Measurements from ENCODE around the gene PLXNA4.

PLXNA4 gene

DNA sequence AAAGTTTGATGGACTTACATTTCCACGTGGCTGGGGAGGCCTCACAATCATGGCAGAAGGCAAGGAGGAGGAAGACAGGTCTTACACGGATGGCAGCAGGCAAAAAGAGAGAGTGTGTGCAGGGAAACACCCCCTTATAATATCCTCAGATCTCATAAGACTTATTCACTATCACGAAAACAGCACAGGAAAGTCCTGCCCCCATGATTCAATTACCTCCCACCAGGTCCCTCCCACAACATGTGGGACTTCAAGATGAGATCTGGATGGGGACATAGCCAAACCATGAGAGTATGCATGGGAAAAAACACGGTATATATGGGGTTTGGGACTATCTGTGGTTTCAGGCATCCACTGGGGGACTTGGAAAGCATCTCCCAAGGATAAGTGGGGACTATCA, 78.0 kb downstream of the PLXNA4 start:
- DNase-seq = no peak

DNA sequence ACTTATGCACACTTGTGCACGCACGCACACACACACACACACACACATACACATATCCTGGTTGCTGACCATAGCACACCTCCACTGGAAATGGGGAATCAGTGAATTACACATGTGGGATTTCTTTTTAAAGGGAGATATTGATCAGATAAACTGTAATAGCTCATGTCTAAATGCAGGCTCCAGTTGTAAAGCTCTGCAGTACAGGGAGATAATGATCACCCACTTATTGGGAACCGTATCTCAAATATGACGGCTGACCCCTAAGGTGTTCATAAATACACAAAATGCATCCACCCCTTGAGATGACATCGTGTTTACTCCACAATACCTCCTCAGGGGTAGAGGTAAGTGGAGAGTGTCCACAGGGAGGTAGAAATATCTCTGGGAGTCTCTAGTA, 79.2 kb downstream of the PLXNA4 start:
- no peak for DNase-seq

DNA sequence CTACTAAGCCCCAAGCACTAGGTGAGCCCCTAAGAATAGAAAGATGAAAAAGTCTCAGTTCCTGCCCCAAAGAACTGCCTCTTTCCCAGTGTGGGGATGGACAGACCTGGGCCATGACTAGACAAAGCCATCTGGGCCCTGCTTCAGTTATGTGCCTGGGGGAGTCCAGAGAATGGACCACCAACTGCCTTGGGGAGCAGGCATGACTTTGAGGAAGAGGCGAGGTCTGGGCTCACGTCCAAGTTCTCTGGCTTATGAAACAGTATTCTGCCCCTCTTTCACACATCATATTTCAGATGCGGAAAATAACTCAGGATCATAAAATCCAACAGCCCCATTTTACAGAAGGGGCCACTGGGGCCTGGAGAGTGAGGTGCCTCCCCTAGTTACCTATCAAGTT, 80.3 kb downstream of the PLXNA4 start:
- DNase-seq = no peak

DNA sequence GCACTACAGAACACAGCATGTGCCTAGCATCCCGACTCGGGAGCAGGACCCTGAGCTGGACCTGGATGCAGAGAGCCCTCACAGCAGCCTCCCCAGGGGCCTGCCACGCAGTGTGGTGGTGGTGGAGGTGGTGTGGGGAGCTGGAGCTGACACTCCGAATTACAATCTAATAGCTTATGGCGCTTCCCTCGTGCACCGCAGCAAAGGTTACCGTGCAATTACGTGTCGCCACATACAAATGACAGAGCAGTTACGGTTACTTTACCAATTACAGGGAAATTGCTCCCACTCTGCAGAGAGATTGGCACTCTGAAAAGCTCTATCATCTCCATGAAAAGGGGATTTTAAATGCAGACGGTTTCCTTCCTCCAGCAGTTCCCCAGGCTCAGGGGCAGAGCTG, 81.8 kb downstream of the PLXNA4 start:
- DNase-seq = no peak

DNA sequence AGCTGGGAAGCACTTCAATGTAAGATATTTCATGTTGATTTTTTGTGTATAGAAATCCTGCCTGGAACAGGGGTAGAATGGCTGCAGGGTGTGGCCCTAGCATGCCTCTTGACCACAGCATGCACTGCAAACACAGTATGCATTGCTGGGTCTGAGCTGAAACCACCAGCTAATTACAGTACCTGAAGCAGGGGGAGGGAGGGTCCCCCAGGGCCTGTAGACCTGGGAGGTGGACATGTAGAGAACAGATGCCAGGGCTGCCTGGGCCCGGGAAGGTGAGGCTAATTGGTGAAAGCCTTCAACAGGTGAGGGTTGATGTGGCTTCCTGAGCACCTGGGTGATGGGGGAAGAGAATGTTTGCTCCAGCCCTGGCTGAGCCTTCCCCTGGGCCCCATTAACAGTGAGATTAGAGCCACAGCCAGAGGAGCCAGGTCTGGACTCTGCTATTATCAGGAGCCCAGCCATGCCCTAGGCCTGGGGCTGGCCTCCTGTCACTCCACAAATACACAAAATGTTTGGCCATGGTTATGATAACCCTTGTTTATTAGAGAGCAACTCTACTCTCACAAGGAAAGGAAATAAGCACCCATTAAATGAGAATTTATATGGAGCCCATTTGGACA, 83.3 kb downstream of the PLXNA4 start:
- no peak for DNase-seq

DNA sequence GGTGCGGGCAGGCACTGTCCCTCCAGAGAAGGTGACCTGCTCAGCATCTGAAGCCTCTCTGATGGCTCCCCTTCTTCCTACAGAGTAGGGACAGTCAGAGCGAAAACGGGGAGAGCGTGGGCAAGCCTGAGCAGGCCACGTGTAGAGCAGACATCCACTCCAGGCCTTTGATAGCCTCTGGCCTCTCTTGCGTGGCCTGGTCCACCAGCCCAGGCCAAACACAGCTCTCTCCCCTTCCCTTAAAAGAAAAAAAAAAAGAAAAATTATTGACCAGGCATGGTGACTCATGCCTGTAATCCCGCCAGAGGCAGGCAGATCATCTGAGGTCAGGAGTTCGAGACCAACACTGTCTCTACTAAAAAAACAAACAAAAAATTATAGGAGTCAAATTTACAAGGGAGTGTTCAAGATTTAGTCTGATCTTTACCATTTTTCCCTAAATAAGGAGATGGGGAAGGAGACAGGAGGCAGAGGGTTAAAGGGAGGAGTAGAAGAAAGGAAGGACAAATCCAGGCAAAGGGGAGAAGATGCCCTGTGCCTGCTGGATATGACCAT, 84.8 kb downstream of the PLXNA4 start:
- DNase-seq = no peak

DNA sequence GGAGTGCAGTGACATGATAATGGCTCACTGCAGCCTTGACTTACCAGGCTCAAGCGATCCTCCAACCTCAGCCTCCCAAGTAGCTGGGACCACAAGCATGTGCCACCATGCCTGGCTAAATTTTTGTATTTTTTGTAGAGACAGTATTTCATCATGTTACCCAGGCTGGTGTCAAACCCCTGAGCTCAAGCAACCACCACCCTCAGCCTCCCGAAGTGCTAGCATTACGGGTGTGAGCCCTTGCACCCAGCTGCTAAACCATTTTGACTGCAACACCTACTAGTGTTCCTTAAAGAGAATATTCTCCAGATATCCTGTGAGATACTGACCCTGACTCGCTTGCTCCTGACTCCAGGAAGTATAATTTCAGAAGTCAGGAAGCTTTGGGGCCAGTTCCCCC, 85.8 kb downstream of the PLXNA4 start:
- DNase-seq = no peak

DNA sequence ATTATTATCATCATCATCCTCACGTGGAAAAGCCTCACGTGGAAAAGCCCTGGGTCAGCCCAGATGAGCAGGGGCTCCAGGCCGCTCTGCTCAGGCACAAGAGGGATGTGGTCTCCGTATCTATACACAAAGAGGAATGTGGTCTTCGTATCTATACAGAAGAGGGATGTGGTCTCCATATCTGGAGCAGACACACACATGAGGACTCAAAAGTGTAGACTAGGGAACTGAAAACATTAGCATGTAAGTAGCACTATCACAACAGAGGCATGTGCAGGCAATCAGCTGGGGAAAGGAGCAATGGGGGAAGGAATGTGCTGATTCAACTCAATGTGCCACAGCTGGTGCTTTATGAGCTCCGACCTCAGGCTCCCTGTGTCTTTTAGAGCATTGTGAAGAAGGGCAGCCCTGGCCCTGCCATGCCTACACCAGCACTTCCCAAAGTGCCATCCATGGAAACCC, 86.5 kb downstream of the PLXNA4 start:
- no peak for DNase-seq

DNA sequence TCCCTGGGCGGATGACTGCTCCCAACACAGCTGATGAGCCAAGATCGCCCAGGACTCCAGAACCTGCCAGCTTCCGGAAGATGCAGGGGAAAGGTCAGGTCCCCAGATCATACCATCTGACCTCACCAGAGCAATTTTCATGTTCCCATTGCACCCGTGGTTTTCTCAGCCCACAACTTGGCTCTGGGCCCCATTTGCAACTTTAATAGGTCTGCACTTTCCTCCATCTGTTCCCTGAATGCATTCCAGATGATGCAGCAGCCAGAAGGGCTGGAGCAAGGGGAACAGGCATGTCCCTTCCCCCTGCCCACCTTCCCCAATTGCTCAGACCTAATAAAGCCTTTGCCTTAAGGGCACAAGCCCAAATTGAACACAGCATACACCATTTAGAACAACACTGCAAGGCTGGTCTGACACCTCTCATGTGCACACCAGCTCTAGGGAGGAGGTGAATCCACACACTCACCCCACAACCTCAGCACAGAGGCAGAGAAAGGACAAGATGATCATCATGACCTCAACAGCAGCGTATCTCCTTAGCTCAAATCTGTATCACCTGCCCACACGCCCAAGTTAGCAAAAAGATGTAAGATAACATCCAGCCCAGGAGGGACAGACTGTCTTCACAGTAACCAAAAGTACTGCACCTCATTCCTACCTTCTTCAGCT, 87.5 kb downstream of the PLXNA4 start:
- DNase-seq = no peak

DNA sequence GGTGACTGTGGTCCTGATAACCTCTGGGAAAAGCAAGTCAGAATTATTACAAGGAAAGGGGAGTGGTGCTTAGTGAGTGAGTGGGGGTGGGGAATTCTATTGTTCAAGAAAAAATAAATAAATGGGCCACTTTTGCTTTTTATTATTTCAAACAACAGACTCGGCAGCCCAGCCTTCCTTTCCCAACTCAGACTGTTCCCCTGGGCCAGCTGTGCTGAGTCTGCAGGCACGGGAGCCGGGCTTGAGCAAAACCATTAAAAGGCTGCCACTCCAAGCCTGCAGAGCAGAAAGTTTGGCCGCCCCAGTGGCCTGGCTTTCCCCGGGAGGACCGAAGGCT, 90.0 kb downstream of the PLXNA4 start:
- no peak for DNase-seq

DNA sequence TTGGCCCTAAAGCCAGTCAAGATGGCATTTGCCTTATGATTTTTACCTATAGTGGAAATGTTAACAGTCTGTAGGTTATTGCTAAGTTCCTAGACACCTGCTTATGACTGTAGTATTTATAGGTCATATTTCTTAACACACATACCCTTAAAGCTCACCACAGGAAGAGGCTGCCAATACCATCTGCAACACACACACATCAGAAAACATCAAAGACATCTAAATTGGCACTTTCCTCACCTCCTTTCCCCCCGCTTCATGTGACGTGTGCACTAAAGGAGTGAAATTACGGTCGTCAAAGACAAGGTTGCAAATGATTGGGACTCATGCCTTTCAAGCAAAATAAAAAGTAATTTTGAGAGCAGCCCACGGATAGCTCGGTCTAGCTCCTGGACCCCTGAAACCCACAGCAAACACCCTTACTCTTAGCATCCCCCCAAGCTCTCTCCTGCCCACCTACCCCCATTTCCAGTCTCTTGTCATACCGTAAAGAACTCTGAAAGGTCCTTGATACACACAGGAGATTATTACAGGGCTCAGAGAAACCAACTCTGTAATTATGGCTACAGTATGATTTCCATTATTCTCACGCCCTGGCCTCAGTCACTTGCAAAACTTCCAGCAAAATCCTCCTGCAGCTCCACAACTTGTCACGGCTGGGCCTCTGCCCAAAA, 90.5 kb downstream of the PLXNA4 start:
- DNase-seq = no peak

DNA sequence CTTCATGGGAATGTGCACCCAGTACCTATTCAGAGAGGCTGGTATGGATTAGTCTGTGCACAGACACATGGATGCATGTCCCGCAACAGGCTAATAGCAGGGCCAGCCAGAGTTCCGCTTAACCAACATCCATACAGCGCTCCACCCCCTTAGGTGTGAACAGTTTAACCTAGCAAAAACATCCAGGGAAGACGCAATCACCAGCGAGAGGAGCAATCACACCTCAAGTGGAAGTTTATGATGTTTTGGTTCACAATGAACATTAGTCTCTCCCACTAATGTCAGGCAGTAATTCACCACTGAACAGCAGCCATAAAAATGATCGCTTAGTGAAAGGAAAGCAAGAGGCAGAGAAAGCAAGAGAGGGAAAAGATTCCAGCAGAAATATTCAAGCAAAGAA, 91.1 kb downstream of the PLXNA4 start:
- no peak for DNase-seq

DNA sequence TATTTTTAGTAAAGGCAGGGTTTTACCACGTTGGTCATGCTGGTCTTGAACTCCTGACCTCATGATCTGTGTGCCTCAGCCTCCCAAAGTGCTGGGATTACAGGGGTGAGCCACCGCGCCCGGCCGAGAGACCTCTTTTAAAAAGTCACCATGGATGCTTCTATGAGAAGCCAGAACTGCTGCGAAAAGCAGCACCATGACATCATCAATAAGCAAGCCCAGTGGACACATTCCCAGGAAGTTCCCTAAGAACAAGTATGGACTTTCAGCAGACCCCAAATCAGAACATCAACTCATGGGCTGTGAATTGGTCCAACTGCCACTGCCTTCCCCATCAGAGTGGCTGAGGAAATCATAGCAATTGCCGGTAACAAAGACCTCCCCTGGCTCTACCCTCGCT, 93.4 kb downstream of the PLXNA4 start:
- DNase-seq = no peak

DNA sequence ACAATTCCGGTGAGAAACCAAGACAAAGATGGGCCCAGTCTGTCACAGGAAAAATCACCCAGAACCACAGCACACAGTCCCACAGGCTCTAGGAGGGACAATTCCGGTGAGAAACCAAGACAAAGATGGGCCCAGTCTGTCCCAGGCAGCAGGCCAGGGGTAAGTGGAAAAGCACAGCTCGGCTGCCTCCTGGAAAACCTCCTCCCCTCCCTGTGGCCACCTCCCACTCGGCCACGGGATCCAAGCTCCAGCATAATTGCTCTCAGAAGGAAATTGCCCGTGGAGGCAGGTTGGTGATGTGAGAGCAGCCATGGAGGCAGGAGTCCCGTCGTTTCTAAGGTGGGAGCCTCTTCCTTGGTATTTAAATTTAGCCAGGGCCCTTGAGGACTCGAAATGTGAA, 95.7 kb downstream of the PLXNA4 start:
- no peak for DNase-seq

DNA sequence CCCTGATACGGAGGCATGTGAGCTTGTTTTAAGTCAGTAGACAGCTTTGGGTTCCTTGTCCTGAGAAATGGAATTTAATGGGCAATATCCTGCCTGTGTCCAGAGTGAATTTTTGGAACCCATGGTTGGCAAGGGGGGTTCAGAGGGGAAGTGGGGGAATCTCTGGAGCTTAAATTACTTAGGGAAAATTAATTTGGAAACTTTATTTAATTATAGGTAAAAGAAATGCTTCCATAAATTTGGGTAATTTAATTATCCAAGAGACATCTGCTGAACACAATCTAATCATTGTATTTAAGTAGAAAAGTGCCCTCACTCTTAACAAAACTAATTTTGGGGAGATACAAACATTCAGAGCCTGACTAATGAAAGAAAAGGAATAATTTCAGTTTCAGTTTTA, 99.7 kb downstream of the PLXNA4 start:
- DNase-seq = no peak

DNA sequence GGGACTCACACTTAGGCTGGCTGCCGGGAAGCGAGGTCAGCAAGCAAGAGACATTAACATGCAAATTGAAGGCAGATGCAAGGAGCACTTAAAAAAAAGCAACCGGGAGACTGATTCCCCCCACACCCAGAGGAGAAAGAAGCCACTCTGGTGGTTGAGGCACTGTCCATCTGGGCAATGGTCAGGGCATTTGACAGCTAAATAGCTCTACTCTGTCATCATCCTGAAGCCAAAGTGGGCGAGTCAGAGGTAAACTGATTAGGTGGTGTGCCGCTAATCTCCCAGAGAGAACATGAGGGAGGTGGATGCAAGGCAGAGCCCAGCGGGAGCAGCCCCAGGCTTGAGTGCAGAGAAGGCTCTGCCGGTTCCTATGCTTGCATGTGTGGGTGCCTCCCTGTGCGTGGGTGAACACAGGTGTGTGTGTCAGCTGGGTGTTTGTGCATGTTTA, 100.6 kb downstream of the PLXNA4 start:
- no peak for DNase-seq

DNA sequence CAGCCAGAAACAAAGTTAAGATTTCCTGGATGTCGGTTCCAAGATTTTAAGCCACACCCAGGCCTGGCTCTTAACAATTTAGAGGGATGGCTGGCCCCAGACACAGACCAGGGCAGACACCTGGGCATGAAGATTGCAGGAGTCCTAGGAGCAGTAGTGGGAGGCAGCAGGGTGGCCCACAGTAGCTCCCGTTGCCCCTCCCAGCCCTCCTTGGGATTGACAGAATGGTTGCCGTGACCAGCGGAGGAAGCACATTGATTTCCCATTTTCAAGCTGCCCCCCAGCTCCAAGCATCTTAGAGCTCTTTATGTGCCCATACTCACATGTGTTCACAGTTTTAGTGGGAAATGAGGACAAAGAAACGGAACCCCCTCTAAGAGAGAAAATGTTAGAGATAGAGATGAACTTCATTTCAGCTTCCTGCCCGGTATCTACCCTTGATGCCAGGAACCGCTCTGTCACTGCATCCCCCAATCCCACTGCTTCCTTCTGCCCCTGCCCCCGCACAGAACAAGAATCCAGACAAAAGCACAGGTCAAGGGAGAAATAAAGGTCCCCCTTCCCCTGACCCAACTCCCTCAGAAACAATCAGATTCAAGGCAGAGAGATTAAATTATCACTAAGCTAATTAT, 101.1 kb downstream of the PLXNA4 start:
- no peak for DNase-seq

DNA sequence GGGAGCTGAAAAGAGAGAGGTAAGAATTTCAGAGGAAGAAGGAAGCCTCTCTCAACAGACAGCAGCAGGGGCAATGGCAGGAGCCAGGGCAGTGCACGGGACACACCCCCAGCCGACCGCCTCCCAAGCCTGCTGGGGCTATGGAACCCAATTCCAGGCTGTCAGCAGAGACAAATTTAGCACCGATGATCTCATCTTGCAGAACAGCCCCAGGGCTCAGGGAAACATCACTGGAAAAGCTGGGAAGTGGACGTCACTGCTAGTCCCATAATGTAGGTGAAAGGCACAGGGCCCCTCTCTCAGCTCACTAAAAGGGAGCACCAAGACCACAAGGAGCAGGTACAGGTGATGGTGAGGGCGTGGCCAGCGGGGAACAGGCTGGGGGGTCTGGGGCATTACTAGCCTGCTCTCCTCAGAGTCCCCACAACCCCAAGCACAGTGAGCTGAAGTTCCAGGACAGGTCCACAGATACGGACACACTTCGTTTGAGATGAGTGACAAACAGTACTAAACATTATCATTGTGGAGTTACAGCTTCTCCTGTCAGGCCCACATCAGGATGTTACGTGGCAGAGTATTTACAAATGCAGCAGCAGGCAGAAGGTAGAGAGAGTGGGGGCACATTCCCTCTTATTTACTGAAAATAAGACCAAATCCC, 103.7 kb downstream of the PLXNA4 start:
- no peak for DNase-seq

DNA sequence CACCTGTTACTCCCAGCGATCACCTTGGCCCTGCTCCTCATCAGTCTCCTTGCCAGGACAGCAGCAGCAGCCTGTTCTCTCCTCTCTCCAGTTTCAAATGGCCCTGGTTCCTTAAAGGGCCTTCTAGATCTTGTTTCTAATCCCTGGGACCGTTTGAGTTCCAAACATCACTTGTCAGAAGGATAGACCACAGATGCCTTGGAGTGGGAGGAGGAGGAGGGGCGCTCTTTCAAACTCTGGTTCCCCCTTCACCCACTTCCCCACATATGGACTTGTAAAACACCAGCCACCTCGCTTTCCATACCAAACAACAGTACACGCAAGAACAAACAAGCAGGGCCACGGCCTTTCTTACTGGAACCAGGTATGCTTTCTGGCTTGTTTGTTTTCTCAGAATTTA, 104.8 kb downstream of the PLXNA4 start:
- DNase-seq = no peak

DNA sequence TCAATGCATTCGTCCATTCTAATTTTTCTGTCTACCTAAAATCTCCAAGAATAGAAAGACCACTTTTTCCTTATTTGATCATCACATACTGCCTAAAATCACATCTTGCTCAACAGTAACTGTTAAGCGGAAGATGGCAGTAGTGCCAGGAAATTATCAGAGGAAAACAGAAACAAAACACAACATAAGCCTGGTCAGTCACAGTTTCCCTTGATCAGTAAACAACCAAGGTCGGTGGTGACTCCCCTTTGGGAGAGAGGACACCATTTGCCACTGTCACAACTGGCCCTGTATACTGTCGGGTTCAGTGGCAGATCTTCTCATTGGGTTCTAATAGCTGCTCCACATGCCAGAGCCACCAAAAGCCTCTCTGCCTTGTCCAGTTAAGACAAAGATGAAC, 106.6 kb downstream of the PLXNA4 start:
- no peak for DNase-seq

DNA sequence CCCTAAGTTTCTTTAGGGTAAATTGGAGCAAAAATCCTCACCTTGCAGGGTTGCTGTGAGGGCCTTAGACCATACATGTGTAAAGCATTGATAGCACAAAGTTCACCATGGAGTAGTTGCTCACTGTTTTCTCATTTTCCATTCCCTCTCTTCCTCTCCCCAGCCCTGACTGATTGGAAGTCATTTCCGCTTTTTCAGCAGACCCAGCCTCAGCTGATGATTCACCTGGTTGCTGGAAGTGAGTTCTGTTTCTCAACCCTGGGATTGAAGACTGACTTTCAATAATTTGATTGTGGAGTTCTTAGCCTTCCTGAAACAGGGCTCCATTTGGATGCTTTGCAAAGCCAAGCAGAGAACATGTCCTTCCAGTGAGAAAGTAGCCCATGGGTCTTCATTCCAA, 107.0 kb downstream of the PLXNA4 start:
- no peak for DNase-seq

DNA sequence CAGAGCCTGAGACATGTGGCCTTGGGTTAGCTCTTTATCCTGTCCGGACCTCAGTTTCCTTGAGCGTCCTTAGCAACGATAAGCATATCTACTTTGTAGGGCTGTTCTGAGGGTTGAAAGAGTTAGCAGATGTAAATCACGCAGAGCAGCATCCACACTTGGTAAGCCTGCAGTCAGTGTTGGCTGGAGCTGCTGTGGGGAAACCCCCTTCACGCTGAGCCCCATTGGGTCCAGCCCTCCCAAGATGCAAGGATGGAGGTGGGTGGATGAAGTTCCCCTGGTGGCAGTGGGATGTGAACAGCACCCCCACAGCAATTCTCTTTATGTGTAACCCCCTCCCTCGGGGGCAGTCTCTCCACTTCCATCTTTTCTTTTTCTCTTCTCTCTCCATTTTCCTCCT, 109.9 kb downstream of the PLXNA4 start:
- no peak for DNase-seq

DNA sequence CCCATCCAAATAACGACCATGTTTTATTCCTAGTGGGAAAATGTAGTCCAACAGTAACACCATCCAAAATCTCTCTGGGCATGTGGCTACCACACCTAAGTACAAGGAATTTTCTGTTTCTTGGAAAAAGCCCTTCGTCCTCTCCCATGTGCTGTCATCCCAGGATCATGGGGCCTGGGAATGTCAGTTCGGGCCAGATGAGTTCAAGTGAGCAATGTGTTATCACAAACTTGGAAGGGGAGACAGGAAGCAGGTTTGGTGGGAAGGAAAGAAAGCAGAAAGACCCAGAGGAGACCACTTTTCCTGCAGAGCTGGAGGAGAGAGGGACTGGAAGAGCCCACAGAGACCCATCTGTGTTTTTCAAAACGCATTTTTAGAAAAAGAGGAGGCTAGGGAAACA, 110.8 kb downstream of the PLXNA4 start:
- no peak for DNase-seq

Data from kidney glomerular epithelial cell (primary cell).